HFF-Myc (cell line): ENCODE measurements around the gene RELN.

Experiments
- DNase-seq: peaks from one replicate; pipeline ENCODE4 v3.0.0-alpha.2; 2011; ENCODE audit warnings: low read depth; ENCODE audit errors: extremely low read depth
- H3K4me3 ChIP-seq: replicated peaks from 2 replicates; pipeline ENCODE4 v1.5.1; 2011; ENCODE audit warnings: low read depth, mild to moderate bottlenecking, control low read depth, low read length
- TF ChIP-seq, protein P1 (sequence below): IDR thresholded peaks from 2 replicates; pipeline ENCODE4 v1.5.1; 2012; ENCODE audit warnings: mild to moderate bottlenecking, low read depth, low read length, control low read depth; ENCODE audit errors: missing control alignments

The RELN gene

DNA sequence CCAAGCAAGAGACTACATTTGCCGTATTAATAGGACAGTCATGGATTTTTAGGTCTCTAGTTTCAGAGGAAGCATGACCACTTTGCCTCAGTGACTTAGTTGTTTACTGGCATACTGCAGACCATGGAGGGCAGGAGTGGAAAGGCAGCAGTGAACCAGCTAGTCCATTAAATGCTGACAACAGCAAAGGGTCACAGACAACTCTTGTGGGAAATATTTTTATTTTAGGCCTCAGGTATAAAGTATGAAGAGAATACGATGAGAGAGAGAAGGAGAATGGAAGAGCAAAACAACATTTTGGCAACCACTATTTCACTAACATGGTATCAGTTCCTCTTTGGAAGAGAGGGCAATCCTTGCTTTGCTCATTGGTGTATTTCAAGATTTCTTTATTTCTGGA, 118.0 kb downstream of the RELN start:
- TF ChIP-seq, protein P1, sequence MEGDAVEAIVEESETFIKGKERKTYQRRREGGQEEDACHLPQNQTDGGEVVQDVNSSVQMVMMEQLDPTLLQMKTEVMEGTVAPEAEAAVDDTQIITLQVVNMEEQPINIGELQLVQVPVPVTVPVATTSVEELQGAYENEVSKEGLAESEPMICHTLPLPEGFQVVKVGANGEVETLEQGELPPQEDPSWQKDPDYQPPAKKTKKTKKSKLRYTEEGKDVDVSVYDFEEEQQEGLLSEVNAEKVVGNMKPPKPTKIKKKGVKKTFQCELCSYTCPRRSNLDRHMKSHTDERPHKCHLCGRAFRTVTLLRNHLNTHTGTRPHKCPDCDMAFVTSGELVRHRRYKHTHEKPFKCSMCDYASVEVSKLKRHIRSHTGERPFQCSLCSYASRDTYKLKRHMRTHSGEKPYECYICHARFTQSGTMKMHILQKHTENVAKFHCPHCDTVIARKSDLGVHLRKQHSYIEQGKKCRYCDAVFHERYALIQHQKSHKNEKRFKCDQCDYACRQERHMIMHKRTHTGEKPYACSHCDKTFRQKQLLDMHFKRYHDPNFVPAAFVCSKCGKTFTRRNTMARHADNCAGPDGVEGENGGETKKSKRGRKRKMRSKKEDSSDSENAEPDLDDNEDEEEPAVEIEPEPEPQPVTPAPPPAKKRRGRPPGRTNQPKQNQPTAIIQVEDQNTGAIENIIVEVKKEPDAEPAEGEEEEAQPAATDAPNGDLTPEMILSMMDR: no peak
- H3K4me3 ChIP-seq: no peak overlapping the region
- DNase-seq: no peak

DNA sequence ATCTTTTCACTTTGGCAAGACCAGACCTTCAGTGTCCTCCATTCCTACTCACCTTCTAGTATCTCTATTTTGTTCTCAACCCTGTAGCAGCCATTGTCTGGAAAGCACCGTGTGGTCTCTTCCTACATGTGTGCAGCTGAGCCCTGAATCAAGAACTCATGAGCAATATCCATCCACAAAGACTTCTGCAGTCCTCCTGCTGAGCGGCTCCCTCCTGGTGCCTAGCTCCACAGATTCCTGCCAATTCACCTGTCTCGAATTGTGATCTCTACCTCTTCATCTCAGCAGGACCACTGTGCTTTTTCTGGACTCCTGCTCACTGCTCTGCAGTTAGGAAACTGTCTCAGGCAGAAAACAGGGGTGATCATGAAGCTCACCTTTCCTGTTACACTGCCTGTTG, 118.8 kb downstream of the RELN start:
- no peak overlapping the region for H3K4me3 ChIP-seq
- no peak for DNase-seq
- TF ChIP-seq, protein P1: no peak

DNA sequence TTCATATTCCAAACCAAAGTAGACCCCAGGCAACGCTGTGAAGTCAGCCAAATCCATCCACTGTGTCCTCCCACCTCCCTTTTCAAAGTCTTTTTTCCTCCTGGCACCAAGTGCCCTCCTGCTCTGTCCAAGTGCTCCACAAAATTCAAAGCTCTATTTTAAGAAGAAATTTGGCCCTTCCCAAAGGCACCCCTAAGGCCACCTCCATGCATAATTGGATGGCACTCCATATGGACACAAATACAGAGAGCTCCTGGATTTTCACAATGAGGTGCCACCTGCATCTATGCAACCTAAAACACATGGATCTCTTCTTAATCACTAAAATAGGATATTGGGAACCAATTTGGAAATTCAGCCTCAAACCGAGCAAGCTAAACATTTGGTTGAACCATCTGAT, 121.6 kb downstream of the RELN start:
- no peak for DNase-seq
- H3K4me3 ChIP-seq: no peak overlapping the region
- TF ChIP-seq, protein P1: no peak

DNA sequence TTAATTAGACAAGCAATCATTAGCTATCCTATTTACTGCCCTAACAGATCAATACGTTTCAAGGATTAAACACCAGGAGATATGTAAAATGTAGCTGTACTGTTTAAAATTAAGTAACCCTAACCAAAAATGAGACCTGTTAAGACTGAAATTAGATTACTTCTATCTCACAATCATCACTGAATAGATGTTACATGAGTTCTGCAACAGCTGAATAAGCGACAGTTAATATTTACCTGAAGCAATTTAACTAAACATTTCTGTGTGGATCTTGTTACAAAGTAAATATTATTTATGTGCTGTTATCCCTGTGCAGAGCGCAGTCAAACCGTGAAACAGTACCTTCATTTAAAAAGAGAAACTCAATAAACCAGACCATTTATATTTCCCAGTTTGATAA, 122.5 kb downstream of the RELN start:
- H3K4me3 ChIP-seq: no peak overlapping the region
- DNase-seq: no peak
- TF ChIP-seq, protein P1: no peak

DNA sequence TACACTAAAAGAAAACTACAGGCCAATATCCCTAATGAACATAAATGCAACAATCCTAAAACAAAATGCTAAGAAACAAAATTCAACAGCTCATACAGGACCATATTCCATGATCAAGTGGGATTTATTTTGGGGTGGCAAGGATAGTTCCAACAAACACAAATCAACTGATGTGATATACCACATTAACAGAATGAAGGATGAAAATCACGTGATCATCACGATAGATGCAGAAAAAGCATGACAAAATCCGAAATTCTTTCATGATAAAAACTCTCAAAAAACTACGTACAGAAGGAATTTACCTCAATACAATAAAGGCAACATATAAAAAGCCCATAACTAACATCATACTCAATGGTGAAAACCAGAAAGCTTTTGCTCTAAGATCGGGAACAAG, 124.0 kb downstream of the RELN start:
- TF ChIP-seq, protein P1: no peak
- DNase-seq: no peak
- H3K4me3 ChIP-seq: no peak overlapping the region

DNA sequence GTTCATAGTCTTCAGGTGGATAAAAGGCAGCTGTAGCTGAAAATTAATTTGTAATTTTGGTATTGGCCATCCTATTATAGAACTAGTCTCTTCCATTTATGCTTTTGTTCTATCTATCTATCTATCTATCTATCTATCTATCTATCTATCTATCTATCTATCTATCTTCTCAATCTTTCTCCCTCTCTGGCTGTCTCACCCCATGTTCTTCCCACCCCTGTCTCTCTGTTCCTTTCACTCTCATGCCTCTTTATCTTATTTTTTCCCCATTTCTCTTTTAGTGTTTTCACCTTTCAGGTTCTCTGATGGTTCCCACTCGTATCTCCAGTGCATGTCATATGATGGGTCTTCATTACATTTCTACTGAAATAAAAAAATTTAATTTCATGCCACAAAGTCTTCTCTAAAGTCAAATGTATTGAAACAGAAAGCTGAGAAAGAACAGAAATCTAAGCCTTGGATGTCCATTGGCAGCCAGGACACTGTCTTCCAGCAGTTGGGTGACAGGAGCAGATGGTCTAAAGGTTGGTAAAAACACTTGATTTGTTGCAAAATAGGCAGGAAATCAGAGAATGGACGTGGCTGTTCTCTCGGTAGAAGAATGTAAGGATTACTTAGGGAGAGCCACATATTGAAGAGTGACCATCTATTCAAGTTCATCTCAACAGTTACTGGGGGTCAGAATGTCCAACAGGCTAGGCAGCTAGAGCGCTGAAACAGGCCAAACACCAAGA, 127.0 kb downstream of the RELN start:
- no peak for DNase-seq
- TF ChIP-seq, protein P1: no peak
- no peak overlapping the region for H3K4me3 ChIP-seq

DNA sequence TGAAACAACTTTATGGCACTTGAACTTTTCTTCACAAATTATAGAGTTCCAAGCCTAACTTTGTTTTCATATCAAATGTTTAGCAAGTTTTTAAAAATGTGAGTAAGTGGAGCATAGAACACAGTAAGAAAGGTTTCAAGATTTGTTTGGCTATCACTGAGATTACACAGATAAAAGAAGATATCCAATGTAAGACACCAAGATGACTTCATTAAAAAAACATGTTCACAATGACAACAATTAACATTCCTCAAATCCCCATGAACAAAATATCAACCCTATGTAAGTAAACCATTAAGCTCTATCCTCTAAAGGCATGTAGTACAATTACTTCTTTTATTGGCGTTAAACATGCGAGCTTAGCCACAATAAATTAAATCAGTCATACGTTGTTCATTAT, 129.7 kb downstream of the RELN start:
- TF ChIP-seq, protein P1: no peak
- DNase-seq: no peak
- H3K4me3 ChIP-seq: no peak overlapping the region
